T follicular helper cell (primary cell): Measurements from ENCODE around the gene SMAD3.
"Not testable (repeated sequence)": the region's sequence is repeated elsewhere in the genome, so short reads cannot be mapped to it uniquely, and the experiment has no call there.

Source experiments
- DNase-seq: peaks from one replicate; pipeline ENCODE4 v3.0.0-alpha.2; 2020; ENCODE audit warnings: low read depth

SMAD3 gene

DNA sequence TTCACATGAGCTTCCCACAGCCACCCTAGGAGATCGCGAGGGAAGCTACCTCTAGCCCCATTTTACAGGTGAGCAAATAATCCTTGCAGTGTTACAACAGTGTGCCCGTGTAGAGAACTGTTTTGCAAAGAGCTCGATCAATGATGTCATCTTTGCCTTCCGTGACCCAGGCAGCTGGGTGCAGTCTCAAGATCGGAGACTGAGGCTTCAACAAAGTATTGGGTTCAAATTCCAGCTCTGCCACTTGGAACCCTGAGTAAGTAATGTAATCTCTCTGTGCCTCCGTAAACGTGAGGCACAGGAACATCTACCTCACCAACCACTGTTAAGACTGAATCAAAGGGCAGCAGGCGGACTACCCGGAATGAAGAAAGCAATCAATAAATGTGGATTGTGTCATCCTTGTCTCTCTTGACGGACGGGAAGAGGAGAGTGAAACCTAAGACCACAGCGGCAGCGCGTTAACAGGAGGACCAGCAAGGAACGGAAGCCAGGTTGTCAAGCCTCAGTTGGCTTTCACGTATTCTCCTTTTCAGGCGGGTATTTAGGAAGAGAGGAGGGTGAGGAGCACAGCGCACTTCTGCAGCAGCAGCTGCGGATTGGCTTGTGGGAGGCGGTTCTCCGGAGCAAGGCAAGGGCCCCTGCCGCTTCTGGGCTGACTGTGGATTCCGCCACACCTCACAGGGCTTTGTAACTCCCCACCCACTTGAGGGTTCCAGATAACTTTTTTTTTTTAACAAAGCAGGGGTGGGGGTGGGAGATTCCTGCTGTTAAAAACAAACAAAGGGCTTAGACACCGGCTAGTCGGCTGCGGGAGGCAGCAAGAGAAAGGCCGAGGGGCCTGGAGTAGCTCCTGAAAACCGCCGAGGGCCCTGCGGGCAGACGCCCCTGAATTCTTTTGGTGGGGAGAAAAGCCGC, 1.5 kb upstream of the SMAD3 start:
- no peak for DNase-seq

DNA sequence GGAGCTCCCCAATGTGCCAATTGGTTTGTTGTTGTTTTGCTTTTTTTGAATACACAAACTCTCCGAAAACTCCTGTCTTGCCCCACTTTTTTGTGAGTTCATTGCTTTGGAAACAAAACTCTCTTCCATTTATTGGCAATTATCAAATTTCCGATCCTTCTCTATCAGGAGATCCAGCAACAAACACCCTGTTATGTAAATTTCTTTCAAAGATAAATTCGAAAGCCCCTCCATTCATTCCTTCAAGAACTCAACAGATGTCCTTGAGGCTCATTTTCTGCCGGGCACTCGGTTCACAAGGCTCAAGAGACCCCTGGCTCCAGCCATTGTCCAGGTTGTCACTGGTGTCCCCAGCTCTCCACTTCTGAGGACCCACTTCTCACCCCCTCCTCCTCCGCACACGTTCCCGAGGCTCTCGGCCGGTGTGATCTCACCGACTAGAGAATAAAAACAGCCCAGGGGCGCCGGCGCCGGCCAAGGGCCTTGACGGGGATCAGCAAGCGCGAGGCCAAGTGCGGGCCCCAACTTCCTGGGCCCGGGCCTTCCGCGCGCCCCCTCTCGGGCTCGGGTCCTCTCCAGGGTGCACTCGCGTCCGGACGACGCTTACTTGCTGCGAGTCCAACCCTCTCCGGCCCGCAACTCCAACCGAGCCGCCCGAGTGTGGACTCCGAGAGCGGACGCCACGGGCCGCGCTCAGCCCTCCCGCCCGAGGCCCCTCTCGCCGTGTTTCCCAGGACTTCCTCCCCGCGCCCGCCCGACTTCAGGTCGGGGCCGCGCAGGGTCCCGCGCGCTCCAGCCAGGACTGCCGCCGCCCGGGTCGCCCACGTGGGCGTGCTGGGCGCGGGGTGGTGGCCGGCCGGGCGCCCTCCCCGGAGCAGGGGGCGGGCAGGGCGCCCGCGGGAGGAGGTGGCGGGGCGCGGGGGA, 533 bp upstream of the SMAD3 start:
- no peak for DNase-seq

DNA sequence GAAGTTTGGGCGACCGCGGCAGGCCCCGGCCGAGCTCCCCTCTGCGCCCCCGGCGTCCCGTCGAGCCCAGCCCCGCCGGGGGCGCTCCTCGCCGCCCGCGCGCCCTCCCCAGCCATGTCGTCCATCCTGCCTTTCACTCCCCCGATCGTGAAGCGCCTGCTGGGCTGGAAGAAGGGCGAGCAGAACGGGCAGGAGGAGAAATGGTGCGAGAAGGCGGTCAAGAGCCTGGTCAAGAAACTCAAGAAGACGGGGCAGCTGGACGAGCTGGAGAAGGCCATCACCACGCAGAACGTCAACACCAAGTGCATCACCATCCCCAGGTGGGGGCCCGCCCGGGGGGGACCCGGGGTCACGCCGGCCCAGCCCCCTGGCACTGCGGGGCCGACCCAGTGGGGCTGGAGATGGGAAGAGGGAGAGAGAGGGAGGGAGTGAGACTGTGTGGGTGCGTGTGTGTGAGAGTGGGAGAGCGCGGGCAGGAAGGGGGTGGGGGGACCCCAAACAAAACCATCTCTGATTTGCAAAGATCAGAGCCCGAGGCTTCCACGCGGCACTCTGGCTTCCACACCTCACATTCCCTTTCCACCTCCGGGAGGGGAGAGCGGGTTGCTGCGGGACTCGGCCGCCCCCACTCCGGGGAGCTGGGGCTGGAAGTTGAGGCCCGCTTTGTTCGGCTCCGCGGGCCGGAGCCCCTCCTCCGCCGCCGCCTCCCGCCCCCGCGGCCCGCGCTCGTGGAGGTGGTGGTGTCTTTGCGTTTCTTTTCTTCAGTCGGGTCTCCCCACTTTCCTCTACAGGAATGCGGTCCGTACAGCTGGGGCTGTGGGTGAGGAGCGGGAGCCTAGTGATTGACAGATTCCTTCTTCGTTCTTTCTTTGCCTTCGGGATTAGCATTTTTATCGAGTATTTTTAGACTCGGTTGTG, 898 bp downstream of the SMAD3 start:
- no peak for DNase-seq

DNA sequence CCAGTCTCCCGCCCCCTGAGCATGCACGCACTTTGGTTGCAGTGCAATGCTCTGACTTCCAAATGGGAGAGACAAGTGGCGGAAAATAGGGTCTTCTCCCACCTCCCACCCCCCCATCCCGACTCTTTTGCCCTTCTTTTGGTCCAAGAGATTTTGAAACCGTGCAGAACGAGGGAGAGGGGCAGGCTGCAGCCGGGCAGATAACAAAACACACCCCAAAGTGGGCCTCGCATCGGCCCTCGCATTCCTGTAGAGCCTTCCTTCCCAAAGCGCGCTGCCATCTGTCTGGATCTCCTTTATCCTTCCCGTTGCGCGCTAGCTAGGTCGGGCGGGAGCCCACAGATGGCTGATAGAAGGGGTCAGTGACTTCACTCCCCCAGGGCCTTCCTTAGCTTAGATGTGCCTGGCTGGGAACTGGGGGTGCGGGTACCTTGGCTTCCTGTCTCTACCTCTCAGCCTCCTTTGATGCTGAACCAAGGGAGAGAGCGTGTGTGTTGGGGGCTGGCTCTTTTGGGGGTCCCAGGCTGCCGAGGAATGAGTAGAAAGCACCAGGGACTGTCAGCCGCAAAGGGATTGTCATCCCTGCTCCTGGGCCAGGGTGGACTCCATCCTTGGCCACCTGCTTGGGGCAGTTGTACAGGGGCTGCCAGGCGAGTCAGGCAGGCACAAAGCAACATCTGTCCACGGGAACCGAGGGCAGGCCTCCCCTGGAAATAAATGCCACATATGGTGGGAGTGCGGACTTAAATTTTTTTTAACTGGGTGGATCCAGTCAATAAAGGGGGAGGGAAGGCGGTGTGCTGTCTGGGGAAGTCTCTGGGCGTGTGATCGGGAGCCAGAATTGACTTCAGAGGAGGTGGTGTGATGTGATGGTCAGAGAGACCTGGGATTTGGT, 1.8 kb downstream of the SMAD3 start:
- no peak for DNase-seq

DNA sequence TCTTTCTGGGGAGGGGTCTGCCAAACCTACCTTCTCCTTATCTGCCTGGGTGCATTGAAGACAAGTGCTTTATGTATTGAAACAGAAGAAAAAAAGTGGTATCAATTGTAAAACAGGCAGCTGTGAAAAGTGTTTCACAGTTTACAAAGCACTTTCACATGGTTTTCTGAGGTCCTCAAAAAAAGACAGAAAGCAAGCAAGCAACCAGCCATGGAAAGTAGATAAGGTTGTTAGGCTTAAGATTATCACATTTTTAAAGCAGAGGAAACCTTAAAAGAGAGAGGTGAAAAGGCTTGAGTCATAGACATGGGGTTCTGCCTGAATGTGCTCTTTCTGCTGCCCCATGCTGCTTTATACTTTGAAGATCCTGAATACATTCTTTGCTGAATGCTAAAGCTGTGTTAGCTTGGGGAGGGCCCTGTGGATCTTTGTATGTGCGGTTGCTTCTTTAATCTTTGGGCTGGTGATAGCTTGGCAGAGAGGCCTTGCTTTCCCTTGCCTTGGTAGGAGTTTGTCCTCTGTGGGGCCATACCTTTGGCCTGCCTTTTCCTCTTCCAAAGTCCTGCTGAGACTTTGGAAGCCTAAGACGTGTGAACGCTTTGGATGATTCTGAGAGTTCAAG, 2.6 kb downstream of the SMAD3 start:
- DNase-seq, result no peak

DNA sequence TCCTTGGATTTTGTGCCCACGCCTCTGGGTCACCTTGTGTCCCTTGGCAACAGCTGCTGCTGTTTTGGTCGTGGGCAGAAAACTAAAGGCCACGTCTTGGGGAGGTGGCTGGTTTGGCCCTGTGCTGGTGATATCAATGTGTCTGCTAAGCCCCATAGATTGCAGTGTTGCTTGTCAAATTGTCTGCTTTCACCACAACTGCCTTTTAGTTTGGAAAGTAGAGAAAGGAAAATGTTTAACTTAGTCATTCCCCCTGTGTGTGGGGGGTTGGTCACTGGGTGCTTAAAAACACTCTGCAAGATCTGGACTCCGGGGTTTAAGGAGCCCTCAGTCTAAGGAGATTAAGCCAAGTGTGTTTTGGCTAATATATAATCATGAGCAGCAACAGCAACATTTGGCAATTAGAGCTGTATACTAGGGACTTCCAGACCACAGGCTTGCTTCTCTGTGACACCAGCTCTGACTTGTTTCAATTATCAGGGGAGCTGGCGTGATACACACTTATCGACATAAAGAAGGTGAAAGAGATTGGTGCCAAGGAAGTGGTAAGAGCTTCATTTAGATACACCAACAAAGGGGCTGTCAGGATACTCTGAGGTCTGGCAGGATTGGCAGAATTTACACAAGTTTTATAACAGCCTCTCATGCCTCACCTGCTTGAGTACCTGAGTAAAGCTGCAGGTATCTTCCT, 3.5 kb downstream of the SMAD3 start:
- no peak for DNase-seq

DNA sequence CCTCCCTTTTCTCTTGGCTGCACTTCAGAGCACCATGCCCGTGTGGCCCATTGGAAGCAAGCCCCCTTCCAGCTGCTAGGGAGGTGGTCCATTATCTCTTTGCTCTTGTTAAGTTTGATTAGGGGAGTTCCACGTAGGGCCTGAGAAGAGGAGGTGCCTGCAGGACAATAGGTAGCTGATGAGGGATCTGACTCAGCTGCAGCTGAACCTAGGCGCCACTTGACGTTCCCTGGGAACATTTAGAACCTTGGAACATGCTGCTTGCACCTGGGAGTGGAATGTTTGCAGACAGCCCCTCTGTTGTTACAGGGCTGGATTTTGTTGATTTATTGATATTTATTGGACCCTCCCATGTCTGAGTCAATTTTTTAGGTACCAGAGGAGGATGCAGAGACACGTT, 4.7 kb downstream of the SMAD3 start:
- DNase-seq, result no peak

DNA sequence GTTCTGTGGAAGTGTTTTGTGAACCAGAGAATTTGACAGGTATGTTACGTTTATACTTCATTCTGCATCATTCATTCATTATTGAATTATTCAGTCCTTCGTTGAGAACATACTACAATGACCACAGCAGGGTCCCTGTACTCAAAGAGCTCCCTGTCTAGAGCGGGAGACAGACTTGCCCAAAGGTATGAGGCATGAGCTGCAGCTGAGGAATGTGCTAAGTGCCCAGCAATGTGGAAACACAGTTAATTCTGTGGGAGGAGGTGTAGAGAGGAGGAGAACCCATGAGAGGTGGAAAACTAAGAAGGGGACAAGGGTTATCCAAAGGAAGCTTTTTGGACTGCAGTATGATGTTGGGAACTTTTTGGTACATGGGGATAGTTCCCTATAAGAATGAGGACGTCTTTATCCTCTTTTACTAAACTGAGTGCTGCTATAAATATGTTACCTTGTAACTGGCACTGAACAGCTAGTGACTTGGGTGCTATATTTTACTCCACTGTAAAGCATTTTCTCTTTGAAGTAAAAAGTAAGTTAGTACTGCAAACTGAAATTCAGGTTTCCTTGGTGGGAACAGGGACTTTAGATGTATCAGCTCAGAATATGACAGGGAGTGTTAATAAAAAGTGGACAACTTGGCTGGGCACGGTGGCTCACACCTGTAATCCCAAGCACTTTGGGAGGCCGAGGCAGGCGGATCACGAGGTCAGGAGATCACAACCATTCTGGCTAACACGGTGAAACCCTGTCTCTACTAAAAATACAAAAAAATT, 5.7 kb downstream of the SMAD3 start:
- DNase-seq, result no peak

DNA sequence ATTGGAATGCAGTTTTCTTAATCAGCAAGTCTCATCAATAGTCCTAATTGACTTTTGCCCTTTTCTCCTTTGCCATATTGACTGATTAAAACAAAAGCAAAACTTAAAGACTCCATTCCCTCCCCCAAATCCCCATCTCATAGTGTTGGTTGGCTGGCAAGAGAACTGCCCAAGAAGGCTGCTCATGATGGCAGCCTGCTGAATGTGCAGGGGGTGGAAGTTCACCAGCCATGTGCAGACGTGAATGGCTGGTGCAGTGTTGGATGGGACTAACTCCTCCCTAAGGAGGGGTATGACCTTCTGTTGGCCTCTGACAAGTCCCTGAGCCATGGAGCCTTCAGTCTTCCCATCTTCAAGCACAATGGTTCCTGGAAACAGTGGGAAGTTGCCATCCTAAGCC, 7.0 kb downstream of the SMAD3 start:
- DNase-seq, result no peak

DNA sequence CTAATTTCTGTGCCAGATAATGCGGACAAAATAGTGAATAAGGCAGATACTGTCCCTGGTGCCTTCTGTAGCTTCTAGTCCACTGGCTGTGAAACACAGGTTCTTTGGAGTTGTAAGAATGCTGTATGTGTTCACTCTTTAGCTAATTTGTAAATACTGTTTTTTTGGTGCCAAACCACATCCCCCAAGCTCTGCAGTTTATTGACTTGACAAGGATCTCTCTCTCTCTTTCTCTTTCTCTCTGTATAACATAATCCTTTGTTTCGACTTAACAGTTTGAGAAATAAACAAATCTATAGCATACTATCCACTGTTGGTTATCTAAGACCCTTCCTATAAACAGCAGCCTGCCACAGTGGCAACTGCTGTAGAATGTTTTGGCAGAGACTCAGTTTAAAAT, 7.6 kb downstream of the SMAD3 start:
- no peak for DNase-seq

DNA sequence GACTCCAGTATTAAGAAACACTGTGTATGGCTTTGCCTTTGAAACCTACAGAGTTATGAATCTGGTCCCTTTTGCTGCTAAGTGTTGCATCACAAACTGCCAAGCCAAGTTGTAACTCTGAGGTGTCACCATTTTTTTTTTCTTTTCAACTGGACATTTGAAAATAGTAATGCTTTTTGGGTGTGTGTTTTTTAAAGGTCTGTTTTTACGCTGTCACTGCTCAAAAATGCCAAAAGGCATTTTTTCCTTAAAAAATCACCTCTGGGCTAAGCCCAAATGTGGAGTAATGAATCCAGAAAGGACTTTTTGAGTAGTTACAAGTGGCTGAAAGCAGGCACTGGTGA, 9.5 kb downstream of the SMAD3 start:
- DNase-seq, result no peak

DNA sequence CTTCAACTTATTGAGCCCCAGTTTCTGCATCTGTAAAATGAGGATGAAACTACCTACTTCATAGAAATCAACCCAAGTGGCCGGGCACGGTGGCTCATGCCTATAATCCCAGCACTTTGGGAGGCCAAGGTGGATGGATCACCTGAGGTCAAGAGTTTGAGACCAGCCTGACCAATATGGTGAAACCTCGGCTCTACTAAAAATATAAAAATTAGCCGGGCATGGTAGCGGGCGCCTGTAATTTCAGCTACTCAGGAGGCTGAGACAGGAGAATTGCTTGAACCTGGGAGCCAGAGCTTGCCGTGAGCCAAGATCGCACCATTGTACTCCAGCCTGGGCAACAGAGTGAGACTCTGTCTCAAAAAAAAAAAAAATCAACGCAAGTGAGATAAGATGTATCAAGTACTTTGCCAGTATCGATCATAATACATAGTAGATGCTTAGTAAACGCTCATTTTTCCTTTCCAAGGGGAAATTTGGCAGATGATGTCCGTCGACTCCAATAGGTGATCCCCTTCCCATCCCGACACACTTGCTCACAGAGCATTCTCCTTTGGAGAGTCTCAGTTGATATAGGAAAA, 10.2 kb downstream of the SMAD3 start:
- not testable (repeated sequence) for DNase-seq

DNA sequence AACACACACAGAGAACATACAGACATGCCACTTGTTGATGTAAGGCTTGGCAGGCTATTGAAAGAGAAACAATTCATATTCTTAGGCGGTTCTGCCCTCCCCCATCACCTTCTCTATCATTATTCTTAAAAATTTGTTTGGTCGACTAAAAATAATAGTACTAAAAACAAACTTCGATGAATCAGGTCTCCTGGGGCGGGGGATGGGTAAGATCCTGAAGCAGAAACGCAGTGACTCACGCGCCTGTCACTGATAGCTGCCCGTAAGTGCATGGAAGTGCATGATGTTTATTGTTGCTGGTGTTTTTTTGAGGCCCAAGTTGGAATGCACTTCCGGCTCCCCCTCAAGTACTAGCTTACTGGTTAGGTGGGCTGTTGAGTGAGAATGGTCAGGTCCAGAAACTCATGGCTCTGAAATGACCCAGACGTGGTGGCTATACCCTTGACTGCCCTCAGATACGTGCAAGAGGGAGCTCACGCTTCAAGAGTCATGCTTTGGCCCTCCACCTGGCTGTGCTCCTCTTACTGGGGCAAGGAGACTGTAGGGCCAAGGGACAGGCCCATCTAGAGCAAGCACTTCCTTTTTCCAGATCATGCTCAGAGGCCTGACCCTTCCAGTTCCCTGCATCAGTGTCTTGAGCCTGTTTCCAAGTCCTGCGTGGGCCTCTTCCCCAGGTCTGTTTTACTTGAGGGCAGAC, 10.9 kb downstream of the SMAD3 start:
- DNase-seq, result no peak

DNA sequence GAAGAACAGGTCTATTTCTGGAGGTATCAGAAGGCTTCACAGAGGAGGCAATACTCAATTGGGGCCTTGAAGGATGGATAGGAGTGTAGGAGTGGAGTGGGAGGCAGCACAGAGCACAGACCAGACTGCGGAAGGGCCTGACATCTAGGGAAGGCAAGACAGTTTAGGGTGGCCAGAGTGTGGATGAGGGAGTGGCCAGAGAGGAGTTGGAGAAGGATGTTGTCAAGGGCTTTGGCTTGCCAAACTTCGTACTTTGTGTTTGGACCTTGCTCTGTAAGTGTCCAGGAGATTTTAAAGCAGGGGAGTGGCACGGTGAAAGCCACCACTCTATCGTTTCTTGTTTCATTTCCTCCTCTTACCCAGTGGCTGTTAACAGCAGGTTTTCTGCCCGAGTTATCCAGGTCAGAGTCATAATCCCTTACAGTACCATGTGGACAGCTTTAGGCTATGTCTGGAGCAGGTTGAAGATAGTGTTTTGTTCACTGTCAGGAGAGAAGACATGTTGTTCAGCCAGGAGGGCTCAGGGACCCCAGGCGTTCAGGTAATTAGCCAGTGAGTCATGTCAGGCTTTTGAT, 12.3 kb downstream of the SMAD3 start:
- DNase-seq, result no peak

DNA sequence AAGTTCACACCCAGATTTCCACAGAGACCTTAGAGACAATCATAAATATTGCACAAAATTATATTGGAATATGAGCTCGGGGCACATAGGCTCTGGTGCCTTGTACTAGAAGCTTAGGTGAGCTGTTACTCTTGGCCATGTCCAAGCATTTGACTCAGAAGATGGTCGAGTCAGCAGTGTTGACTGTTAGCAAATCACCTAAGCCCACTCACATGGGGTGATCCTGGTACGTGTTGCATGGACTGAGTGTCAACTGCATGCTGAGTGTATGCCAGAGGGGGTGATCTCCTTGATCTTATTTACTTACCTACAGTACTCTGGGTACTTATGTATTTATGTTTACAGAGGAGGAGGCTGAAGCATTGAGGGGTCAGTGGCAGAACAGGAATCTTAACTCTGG, 14.0 kb downstream of the SMAD3 start:
- DNase-seq, result no peak

DNA sequence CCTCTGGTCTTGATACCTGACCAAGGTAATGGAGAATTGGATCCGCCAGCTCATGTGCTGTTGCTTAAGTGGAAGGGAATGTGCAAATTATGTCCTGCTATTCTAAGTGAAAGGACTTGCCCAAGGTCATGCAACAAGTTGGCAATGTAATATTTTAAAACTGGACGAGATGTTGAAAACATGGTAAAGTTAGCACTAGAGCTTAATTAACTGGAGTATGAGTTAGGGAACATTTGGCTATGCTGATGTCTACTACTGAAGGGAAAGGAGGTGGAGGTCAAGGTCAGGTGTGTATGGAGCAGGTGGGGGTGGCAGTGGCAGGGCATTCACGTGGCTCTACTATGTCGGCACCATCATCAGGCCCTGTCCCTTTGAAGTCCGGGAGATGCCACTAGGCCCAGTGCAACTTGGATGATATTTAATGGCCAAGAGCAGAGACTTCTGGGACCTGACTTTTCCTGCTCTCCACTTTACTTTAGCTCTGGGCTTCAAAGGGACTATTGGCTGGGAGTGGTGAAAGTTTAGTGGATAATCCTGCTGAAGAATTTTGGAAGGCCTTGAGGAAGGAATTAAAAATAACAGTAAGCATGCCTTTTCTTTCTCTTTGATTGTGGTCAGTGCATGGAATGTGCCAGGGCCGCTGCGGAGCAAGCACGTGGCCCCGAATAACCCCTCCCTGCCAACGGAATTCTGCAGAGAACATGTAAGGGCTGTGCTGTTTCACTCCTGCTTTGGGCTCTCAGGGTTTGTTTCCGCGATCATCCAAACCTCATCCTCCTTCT, 14.9 kb downstream of the SMAD3 start:
- DNase-seq, result no peak

DNA sequence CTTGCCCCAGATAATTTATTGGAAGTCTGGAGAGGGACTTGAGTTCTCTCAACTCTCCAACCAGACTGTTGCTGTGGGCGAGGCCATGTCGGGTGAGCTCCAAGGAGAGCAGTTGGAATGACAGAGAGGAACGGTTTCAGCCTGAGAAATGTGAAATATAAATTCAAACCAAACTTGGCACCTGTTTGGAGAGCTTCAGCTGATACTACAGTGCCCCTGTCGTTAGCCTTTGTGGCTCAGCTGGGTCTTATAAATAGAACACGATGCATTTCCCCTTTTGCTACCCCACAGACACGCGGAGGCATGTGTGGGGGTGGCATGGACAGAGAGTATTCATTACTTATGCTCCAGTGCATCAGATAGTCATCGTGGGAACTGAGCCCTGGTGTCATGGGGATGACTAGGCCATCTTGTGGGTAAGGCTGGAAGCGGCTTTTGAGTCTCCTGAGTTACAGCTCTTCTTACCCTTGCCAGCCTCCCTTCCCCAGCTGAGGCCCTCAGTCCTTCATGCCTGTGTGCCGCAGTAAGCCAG, 15.6 kb downstream of the SMAD3 start:
- no peak for DNase-seq
